OCI-LY7 (cell line): Measurements from ENCODE around the gene FZD7. TPM values are rescaled to one million over a fixed set of nuclear protein-coding genes. Genes with fewer than 3 reads are reported as not detected.

Experiments used
- BruUV-seq: library from RNA; stranded (reverse); fragments of 400-500 nt; replicated peaks from 2 replicates; lab custom pipeline; 2021; lab: Mats Ljungman, UMichigan
- CTCF ChIA-PET: fragments of 300-600 bp; sonication (Branson Sonifier 250); formaldehyde crosslinking; loops from one replicate; lab custom pipeline; 2022; ENCODE audit warnings: antibody characterized with exemption; ENCODE audit not compliant: unreplicated experiment; lab: Charles Lee
- POLR2A ChIA-PET: fragments of 300-600 bp; sonication (Branson Sonifier 250); formaldehyde crosslinking; loops from one replicate; lab custom pipeline; 2022; ENCODE audit warnings: antibody characterized with exemption; lab: Charles Lee
- DNase-seq: peaks from one replicate; pipeline ENCODE4 v3.0.0-alpha.2; 2015; ENCODE audit warnings: low spot score
- H2AFZ ChIP-seq: fragments of 200-600 bp; sonication (generic), shearing (Covaris generic); 2 replicates; pipeline ENCODE4 v1.6.1; 2014; ENCODE audit warnings: mild to moderate bottlenecking, antibody characterized with exemption, low read length, moderate library complexity
- H3K27ac ChIP-seq: fragments of 200-600 bp; sonication (generic); 2 replicates; pipeline ENCODE4 v1.5.1; 2014; ENCODE audit warnings: mixed run types, low read depth, mild to moderate bottlenecking, moderate library complexity, low read length, inconsistent platforms; ENCODE audit not compliant: poor library complexity, severe bottlenecking
- H3K36me3 ChIP-seq: fragments of 200-600 bp; sonication (generic); 2 replicates; pipeline ENCODE4 v1.6.1; 2014; ENCODE audit warnings: mild to moderate bottlenecking, antibody characterized with exemption, low read length, moderate library complexity, mixed read lengths; ENCODE audit not compliant: insufficient read depth
- H3K4me1 ChIP-seq: fragments of 200-600 bp; sonication (generic); 2 replicates; pipeline ENCODE4 v1.5.1; 2014; ENCODE audit warnings: mild to moderate bottlenecking, low read length; ENCODE audit not compliant: insufficient read depth, poor library complexity, severe bottlenecking
- H3K4me2 ChIP-seq: fragments of 200-600 bp; sonication (generic); 2 replicates; pipeline ENCODE4 v1.6.1; 2014; ENCODE audit warnings: mild to moderate bottlenecking, low read length
- H3K4me3 ChIP-seq: fragments of 200-600 bp; sonication (generic); 2 replicates; pipeline ENCODE4 v1.5.1; 2014; ENCODE audit warnings: mild to moderate bottlenecking, low read depth, low read length; ENCODE audit not compliant: poor library complexity, severe bottlenecking
- H3K79me2 ChIP-seq: fragments of 200-600 bp; sonication (generic); 2 replicates; pipeline ENCODE4 v1.6.1; 2016; ENCODE audit warnings: low read depth, mild to moderate bottlenecking, low read length, moderate library complexity, mixed read lengths; ENCODE audit not compliant: insufficient read depth
- H3K9me2 ChIP-seq: fragments of 200-600 bp; sonication (generic); 2 replicates; pipeline ENCODE4 v1.6.1; 2016; ENCODE audit warnings: mild to moderate bottlenecking, low read length, mixed read lengths; ENCODE audit not compliant: insufficient read depth
- H3K9me3 ChIP-seq: fragments of 200-600 bp; sonication (generic); 2 replicates; pipeline ENCODE4 v1.6.1; 2014; ENCODE audit warnings: mild to moderate bottlenecking, mixed run types, low read length, mixed read lengths
- H4K20me1 ChIP-seq: fragments of 200-600 bp; sonication (generic); 2 replicates; pipeline ENCODE4 v1.6.1; 2014; ENCODE audit warnings: mild to moderate bottlenecking, antibody characterized with exemption, low read length, moderate library complexity, mixed read lengths; ENCODE audit not compliant: insufficient read depth
- CTCF ChIP-seq: fragments of 200-600 bp; sonication (generic); conservative IDR thresholded peaks from 2 replicates; pipeline ENCODE4 v1.5.1; 2014; ENCODE audit warnings: mild to moderate bottlenecking, antibody characterized with exemption, low read length, moderate library complexity, mixed read lengths
- EZH2phosphoT487 ChIP-seq: fragments of 200-600 bp; sonication (generic); IDR thresholded peaks from 2 replicates; pipeline ENCODE4 v1.6.1; 2018; ENCODE audit warnings: low read depth, borderline replicate concordance, mild to moderate bottlenecking, mixed run types, antibody characterized with exemption, low read length, moderate library complexity, mixed read lengths
- intact Hi-C: fragments of 100-400 bp; cut with micrococcal nuclease; formaldehyde crosslinking; loops from one replicate; pipeline ENCODE4 v1.10.0; 2022; ENCODE audit not compliant: unreplicated experiment
- total RNA-seq, 2 experiments: library from RNA; depleted of rRNA in 1 of 2; stranded (reverse); fragments of >200 nt in 1 of 2; shearing (Covaris generic) in 1 of 2; gene quantifications; 2 replicates each; pipeline ENCODE4 v1.2.3, GENCODE V29; 2014 to 2022

FZD7 gene
- total RNA-seq, 2 experiments from 2014 or later, result 1.2 to 1.7 TPM

DNA sequence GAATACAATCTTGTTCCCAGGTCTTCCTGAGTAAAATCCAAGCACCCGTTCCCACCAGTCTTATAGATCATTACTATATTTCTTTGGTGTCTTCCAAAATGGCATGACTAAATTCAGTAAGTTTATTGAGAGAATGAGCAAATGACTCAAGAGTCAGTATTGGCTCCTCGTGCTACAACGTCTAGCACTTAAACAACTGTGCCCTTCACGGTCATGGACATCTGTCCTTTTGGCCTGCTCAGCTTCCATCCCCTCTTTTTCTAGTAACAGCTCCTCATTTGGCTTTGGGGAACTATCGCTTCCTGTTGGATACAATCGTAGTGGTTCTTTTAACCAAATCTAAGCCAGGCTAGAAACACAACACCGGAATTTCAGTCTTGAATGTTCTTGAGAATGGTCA, 24.1 kb upstream of the FZD7 start:
- Histone ChIP-seq H3K4me3 (no peak overlapping the region), H3K9me2 (no peaks in the 10 kb centered on the region), H3K36me3 (no peaks in the 10 kb centered on the region), H2AFZ (no peak overlapping the region), H4K20me1 (no peaks in the 10 kb centered on the region), H3K4me2 (no peak overlapping the region), H3K27ac (no peak overlapping the region), H3K4me1 (peaks cover 11% of the 10 kb centered on the region), H3K79me2 (no peaks in the 10 kb centered on the region), H3K9me3 (no peaks in the 10 kb centered on the region)
- no peak for DNase-seq
- CTCF ChIA-PET, result no interaction called here
- no peak for TF ChIP-seq CTCF
- no peak for TF ChIP-seq EZH2phosphoT487
- POLR2A ChIA-PET, result interaction anchor here (0.8 kb wide), 1 partner anchor 21 kb away, joined by 3 read pairs; no protein-coding TSS in a partner anchor
- BruUV-seq, result no TSS peak
- intact Hi-C loops, result no loop called here

- intact Hi-C loops, result no loop called here
- H2AFZ ChIP-seq, result no peak overlapping the region
- BruUV-seq, result no TSS peak
- ChIA-PET POLR2A (interaction anchor here (0.7 to 1.2 kb wide), 2 partner anchors 9 to 35 kb away, joined by 4 to 6 read pairs; no protein-coding TSS in a partner anchor), CTCF (no interaction called here)
- no peak overlapping the region for H3K27ac ChIP-seq
- no peaks in the 10 kb centered on the region for H4K20me1 ChIP-seq
- no peaks in the 10 kb centered on the region for H3K4me1 ChIP-seq
- H3K9me2 ChIP-seq, result no peaks in the 10 kb centered on the region
- no peak overlapping the region for H3K4me3 ChIP-seq
- TF ChIP-seq CTCF (no peak), EZH2phosphoT487 (no peak)
- H3K79me2 ChIP-seq, result no peaks in the 10 kb centered on the region
- no peaks in the 10 kb centered on the region for H3K36me3 ChIP-seq
- H3K4me2 ChIP-seq, result no peak overlapping the region
- H3K9me3 ChIP-seq, result no peaks in the 10 kb centered on the region
- no peak for DNase-seq
Measured at GRCh38 chr2:202014318-202014717, 19.3 kb upstream of the FZD7 start.

DNA sequence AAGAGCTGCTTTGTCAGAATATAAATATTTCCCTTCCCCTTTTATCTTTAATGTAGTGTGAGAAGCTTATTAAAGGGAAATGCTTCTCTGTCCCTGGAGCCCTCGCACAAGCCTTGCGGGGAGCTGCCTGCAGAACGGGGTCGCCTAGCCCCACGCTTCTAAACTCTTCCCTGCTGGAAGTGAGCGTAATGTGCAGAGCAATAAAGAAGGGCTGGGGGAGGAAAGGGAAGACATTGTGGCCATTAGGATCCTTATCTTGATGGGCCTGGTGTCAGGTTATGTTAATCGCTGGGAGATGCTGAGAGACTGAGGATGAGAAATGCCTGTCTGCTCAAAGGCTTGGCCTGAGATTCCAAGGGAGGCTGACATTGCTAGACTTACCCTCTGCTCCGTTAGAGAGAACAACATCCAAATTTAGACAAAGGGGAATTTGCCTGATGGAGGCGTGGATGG, 18.9 kb upstream of the FZD7 start:
- H3K4me2 ChIP-seq, result no peak overlapping the region
- H3K4me1 ChIP-seq, result no peaks in the 10 kb centered on the region
- TF ChIP-seq EZH2phosphoT487 (no peak), CTCF (no peak)
- intact Hi-C loops, result no loop called here
- POLR2A ChIA-PET, result interaction anchor here (0.7 to 1.2 kb wide), 2 partner anchors 9 to 35 kb away, joined by 4 to 6 read pairs; no protein-coding TSS in a partner anchor
- H3K9me3 ChIP-seq, result no peaks in the 10 kb centered on the region
- BruUV-seq, result no TSS peak
- no peaks in the 10 kb centered on the region for H3K36me3 ChIP-seq
- H3K9me2 ChIP-seq, result no peaks in the 10 kb centered on the region
- H4K20me1 ChIP-seq, result no peaks in the 10 kb centered on the region
- CTCF ChIA-PET, result no interaction called here
- DNase-seq, result no peak
- H3K79me2 ChIP-seq, result no peaks in the 10 kb centered on the region
- no peak overlapping the region for H3K4me3 ChIP-seq
- no peak overlapping the region for H2AFZ ChIP-seq
- no peak overlapping the region for H3K27ac ChIP-seq
